ENCODE results near the gene TMEM42.

The TMEM42 gene

DNA sequence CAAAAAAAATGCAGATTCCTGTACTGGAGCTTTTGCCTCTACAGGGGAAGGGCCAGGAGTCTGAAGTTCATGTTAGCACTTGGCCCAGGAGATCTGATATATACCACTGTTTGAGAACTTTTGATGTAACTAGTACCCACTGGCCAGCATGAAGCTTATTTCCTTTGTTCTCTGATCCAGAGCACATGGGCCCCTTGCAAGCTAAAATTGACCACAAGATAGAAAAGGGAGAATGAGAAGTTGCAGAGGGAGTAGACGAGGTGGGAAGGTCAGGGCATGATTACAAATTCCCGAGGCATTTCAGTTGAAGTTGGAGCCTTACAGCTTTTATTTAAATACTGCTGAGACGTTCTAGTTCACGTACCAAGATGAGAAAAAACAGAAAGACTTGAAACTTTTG, 40.9 kb downstream of the TMEM42 start:
- H3K9me3 ChIP-seq (ENCODE audit: insufficient read depth, low read length) = peaks cover 23% of the 10 kb centered on the region
- no peak overlapping the region for H3K9ac ChIP-seq (ENCODE audit: insufficient read length, low read depth)
- H3K27me3 ChIP-seq (ENCODE audit: insufficient read depth, insufficient read length) = no peaks in the 10 kb centered on the region
- no peak for DNase-seq (ENCODE audit: low read depth, low spot score)
- peaks cover 11% of the 10 kb centered on the region for H3K4me1 ChIP-seq (ENCODE audit: insufficient read depth, insufficient read length)
- TF ChIP-seq SUZ12 (IDR thresholded peaks at IDR 0.05; ENCODE audit: extremely low read depth, insufficient read depth, insufficient read length) (no peak), ZNF274 (IDR thresholded peaks at IDR 0.05; ENCODE audit: low read depth, low read length) (no peak), YY1 (IDR thresholded peaks at IDR 0.05; ENCODE audit: insufficient read depth, insufficient read length) (no peak)
- H3K36me3 ChIP-seq (ENCODE audit: insufficient read depth, insufficient read length, low read length) = no peaks in the 10 kb centered on the region
- H3K4me3 ChIP-seq (ENCODE audit: insufficient read length, low read depth) = no peak overlapping the region

DNA sequence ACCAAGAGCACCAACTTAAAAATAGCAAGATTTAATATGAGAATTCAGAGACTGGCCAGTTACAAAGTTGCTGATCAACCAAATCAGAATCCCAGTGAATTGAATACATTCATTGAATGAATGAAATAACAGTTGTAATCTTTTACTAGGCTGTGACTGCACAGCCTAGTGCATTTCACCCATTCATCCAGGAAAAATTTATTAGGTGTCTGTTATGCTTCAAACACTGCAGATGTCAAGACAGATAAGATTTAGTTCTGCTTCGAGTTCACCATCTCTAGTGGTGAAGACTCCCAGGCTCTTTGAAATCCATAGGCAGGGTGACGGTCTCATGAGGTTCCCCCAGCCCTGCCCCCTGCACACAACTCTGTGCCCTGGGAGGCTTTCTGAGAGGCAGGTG, 41.6 kb downstream of the TMEM42 start:
- no peaks in the 10 kb centered on the region for H3K36me3 ChIP-seq (ENCODE audit: insufficient read depth, insufficient read length, low read length)
- TF ChIP-seq SUZ12 (IDR thresholded peaks at IDR 0.05; ENCODE audit: extremely low read depth, insufficient read depth, insufficient read length) (no peak), YY1 (IDR thresholded peaks at IDR 0.05; ENCODE audit: insufficient read depth, insufficient read length) (no peak), ZNF274 (IDR thresholded peaks at IDR 0.05; ENCODE audit: low read depth, low read length) (no peak)
- H3K4me1 ChIP-seq (ENCODE audit: insufficient read depth, insufficient read length) = peaks cover 11% of the 10 kb centered on the region
- DNase-seq (ENCODE audit: low read depth, low spot score) = no peak
- no peaks in the 10 kb centered on the region for H3K27me3 ChIP-seq (ENCODE audit: insufficient read depth, insufficient read length)
- H3K9me3 ChIP-seq (ENCODE audit: insufficient read depth, low read length) = peaks cover 29% of the 10 kb centered on the region
- no peak overlapping the region for H3K4me3 ChIP-seq (ENCODE audit: insufficient read length, low read depth)
- H3K9ac ChIP-seq (ENCODE audit: insufficient read length, low read depth) = no peak overlapping the region

DNA sequence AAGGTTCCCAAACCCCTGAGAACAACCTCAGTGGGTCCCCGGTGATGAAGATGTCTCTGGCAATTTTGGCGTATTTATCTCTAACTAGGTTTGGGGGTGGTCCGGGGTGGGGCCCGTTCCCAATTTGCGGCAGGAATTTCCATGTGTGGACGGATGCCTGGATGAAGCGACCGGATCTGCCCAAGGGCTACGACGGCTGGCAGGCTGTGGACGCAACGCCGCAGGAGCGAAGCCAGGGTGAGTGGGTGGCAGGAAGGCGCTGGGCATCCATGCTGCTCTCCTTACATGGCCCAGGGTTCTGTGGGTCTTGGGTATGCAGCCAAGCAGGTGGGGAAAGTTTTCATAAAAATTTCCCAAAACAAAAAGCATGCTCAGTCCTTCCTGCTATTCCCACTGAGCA, 42.0 kb downstream of the TMEM42 start:
- peaks cover 11% of the 10 kb centered on the region for H3K4me1 ChIP-seq (ENCODE audit: insufficient read depth, insufficient read length)
- H3K9me3 ChIP-seq (ENCODE audit: insufficient read depth, low read length) = peaks cover 31% of the 10 kb centered on the region
- H3K4me3 ChIP-seq (ENCODE audit: insufficient read length, low read depth) = no peak overlapping the region
- H3K36me3 ChIP-seq (ENCODE audit: insufficient read depth, insufficient read length, low read length) = no peaks in the 10 kb centered on the region
- DNase-seq (ENCODE audit: low read depth, low spot score) = no peak
- TF ChIP-seq SUZ12 (IDR thresholded peaks at IDR 0.05; ENCODE audit: extremely low read depth, insufficient read depth, insufficient read length) = no peak
- TF ChIP-seq YY1 (IDR thresholded peaks at IDR 0.05; ENCODE audit: insufficient read depth, insufficient read length) = no peak
- TF ChIP-seq ZNF274 (IDR thresholded peaks at IDR 0.05; ENCODE audit: low read depth, low read length) = no peak
- no peaks in the 10 kb centered on the region for H3K27me3 ChIP-seq (ENCODE audit: insufficient read depth, insufficient read length)
- H3K9ac ChIP-seq (ENCODE audit: insufficient read length, low read depth) = no peak overlapping the region

DNA sequence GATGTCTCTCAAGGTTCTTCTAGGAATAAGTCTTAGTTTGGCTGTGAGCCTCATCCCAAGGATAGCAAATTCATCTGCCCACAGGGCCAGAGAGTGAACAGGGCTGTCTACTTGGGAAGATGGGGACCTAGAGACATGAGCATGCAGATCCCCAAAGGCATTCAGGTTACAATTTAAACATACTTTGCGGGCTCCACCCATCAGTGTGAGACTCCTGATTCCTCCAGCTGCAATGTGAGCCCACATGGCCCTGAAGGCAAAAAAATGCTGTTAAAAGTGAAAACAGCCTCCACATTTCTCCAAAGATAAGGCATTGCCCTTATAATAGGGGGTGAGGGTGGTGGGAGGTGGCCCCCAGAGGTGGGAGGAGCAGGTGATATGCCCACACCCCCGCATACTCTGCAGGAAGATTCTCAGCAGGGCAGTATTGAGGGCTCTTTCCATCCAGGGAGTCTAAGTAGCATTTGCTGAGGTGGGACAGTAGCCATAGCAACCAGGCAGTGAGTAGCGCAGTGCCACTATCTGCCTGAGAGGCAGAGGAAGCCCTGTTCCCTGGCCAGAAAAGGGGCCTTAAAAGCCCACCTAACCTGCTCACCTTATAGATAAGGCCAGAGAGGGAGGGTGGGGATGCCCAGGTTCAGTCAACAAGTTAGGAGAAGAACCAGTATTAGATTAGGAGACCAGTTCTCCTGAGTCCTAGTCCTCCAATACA, 43.9 kb downstream of the TMEM42 start:
- no peak overlapping the region for H3K9ac ChIP-seq (ENCODE audit: insufficient read length, low read depth)
- peaks cover 38% of the 10 kb centered on the region for H3K9me3 ChIP-seq (ENCODE audit: insufficient read depth, low read length)
- H3K4me1 ChIP-seq (ENCODE audit: insufficient read depth, insufficient read length) = no peaks in the 10 kb centered on the region
- no peak for DNase-seq (ENCODE audit: low read depth, low spot score)
- H3K36me3 ChIP-seq (ENCODE audit: insufficient read depth, insufficient read length, low read length) = no peaks in the 10 kb centered on the region
- H3K4me3 ChIP-seq (ENCODE audit: insufficient read length, low read depth) = no peak overlapping the region
- no peaks in the 10 kb centered on the region for H3K27me3 ChIP-seq (ENCODE audit: insufficient read depth, insufficient read length)
- TF ChIP-seq SUZ12 (IDR thresholded peaks at IDR 0.05; ENCODE audit: extremely low read depth, insufficient read depth, insufficient read length) = no peak
- TF ChIP-seq YY1 (IDR thresholded peaks at IDR 0.05; ENCODE audit: insufficient read depth, insufficient read length) = no peak
- no peak for TF ChIP-seq ZNF274 (IDR thresholded peaks at IDR 0.05; ENCODE audit: low read depth, low read length)

DNA sequence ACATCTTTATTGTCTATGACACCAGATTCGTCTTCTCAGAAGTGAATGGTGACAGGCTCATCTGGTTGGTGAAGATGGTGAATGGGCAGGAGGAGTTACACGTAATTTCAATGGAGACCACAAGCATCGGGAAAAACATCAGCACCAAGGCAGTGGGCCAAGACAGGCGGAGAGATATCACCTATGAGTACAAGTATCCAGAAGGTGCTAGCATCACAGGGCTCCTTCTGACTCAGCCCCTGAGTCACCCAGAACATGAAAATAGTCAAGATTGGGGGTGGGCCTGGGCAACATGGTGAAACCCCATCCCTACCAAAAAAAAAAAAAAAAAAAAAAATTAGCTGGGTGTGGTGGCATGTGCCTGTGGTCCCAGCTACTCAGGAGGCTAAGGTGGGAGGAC, 45.3 kb downstream of the TMEM42 start:
- no peak for TF ChIP-seq ZNF274 (IDR thresholded peaks at IDR 0.05; ENCODE audit: low read depth, low read length)
- no peak for TF ChIP-seq YY1 (IDR thresholded peaks at IDR 0.05; ENCODE audit: insufficient read depth, insufficient read length)
- no peak for TF ChIP-seq SUZ12 (IDR thresholded peaks at IDR 0.05; ENCODE audit: extremely low read depth, insufficient read depth, insufficient read length)
- Histone ChIP-seq H3K27me3 (ENCODE audit: insufficient read depth, insufficient read length) (no peaks in the 10 kb centered on the region), H3K4me1 (ENCODE audit: insufficient read depth, insufficient read length) (no peaks in the 10 kb centered on the region), H3K9ac (ENCODE audit: insufficient read length, low read depth) (no peak overlapping the region), H3K4me3 (ENCODE audit: insufficient read length, low read depth) (no peak overlapping the region), H3K36me3 (ENCODE audit: insufficient read depth, insufficient read length, low read length) (no peaks in the 10 kb centered on the region), H3K9me3 (ENCODE audit: insufficient read depth, low read length) (peaks cover 49% of the 10 kb centered on the region)
- DNase-seq (ENCODE audit: low read depth, low spot score) = no peak

DNA sequence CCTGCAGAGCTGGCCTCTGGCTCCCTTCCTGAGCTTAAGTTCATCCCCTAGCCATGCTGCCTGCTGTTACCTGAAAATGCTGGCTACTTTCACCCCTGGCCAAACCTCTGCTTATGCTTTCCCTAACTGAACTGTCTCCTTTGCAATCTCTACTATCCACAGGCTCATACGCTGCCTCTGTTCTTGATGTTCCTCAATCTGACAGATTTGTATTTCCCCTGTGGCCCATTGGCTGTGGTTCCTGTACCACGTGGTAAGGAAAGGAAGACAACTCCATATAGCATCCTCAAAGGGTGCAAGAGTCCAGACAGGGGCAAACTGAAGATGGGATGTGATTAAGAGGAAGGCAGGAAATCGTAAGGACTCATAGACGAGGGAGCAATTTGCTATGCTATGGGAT, 45.9 kb downstream of the TMEM42 start:
- TF ChIP-seq YY1 (IDR thresholded peaks at IDR 0.05; ENCODE audit: insufficient read depth, insufficient read length) (no peak), ZNF274 (IDR thresholded peaks at IDR 0.05; ENCODE audit: low read depth, low read length) (no peak), SUZ12 (IDR thresholded peaks at IDR 0.05; ENCODE audit: extremely low read depth, insufficient read depth, insufficient read length) (no peak)
- no peak overlapping the region for H3K4me3 ChIP-seq (ENCODE audit: insufficient read length, low read depth)

DNA sequence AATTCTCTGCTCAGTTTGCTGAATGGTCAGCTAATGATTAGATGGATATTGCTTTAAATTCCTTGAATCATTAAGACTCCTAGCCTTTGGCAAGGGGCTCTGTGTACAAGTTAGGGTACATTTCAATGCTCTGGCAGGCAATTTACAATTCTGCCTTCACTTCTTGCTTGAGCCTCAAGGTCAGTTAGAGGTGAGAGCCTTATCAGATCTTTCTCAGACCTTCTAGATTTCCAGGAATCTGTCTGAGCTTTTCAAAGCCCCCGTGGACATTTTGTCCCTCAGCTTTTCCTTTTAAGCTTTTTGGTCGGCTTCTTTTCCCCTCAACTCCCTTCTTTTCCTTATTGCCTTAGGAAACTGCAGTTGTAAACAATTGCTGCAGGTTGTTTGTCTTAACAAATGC, 47.4 kb downstream of the TMEM42 start:
- Histone ChIP-seq H3K9me3 (ENCODE audit: insufficient read depth, low read length) (peaks cover 49% of the 10 kb centered on the region), H3K4me3 (ENCODE audit: insufficient read length, low read depth) (no peak overlapping the region), H3K9ac (ENCODE audit: insufficient read length, low read depth) (no peak overlapping the region), H3K27me3 (ENCODE audit: insufficient read depth, insufficient read length) (no peaks in the 10 kb centered on the region), H3K4me1 (ENCODE audit: insufficient read depth, insufficient read length) (no peaks in the 10 kb centered on the region), H3K36me3 (ENCODE audit: insufficient read depth, insufficient read length, low read length) (no peaks in the 10 kb centered on the region)
- DNase-seq (ENCODE audit: low read depth, low spot score) = no peak
- no peak for TF ChIP-seq SUZ12 (IDR thresholded peaks at IDR 0.05; ENCODE audit: extremely low read depth, insufficient read depth, insufficient read length)
- no peak for TF ChIP-seq ZNF274 (IDR thresholded peaks at IDR 0.05; ENCODE audit: low read depth, low read length)
- no peak for TF ChIP-seq YY1 (IDR thresholded peaks at IDR 0.05; ENCODE audit: insufficient read depth, insufficient read length)

More for the DNA sequence above, 45.9 kb downstream of the TMEM42 start:
- H3K4me1 ChIP-seq (ENCODE audit: insufficient read depth, insufficient read length) = no peaks in the 10 kb centered on the region
- no peaks in the 10 kb centered on the region for H3K27me3 ChIP-seq (ENCODE audit: insufficient read depth, insufficient read length)
- DNase-seq (ENCODE audit: low read depth, low spot score) = no peak
- H3K9ac ChIP-seq (ENCODE audit: insufficient read length, low read depth) = no peak overlapping the region
- H3K9me3 ChIP-seq (ENCODE audit: insufficient read depth, low read length) = peaks cover 49% of the 10 kb centered on the region
- H3K36me3 ChIP-seq (ENCODE audit: insufficient read depth, insufficient read length, low read length) = no peaks in the 10 kb centered on the region

All from NT2/D1 (cell line).